ENCODE measurements around the gene DYNC1H1. TPM values are rescaled to one million over a fixed set of nuclear protein-coding genes. Genes with fewer than 3 reads are reported as not detected.

The DYNC1H1 gene
- total and polyA plus RNA-seq, 10 donors, result 65.9 to 446 (median 351) TPM

- DNase-seq, result peak; percentile 61
- no peak overlapping the region for H3K4me3 ChIP-seq
- no peaks in the 10 kb centered on the region for H3K27me3 ChIP-seq (replicated peaks in 1 of 7)
- TF ChIP-seq, protein P1, sequence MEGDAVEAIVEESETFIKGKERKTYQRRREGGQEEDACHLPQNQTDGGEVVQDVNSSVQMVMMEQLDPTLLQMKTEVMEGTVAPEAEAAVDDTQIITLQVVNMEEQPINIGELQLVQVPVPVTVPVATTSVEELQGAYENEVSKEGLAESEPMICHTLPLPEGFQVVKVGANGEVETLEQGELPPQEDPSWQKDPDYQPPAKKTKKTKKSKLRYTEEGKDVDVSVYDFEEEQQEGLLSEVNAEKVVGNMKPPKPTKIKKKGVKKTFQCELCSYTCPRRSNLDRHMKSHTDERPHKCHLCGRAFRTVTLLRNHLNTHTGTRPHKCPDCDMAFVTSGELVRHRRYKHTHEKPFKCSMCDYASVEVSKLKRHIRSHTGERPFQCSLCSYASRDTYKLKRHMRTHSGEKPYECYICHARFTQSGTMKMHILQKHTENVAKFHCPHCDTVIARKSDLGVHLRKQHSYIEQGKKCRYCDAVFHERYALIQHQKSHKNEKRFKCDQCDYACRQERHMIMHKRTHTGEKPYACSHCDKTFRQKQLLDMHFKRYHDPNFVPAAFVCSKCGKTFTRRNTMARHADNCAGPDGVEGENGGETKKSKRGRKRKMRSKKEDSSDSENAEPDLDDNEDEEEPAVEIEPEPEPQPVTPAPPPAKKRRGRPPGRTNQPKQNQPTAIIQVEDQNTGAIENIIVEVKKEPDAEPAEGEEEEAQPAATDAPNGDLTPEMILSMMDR (IDR thresholded peaks at IDR 0.05 in 8 of 11, conservative IDR thresholded peaks at IDR 0.05 in 3 of 11), result no peak
- peak in 1 of 3 donors; percentile 32 for TF ChIP-seq POLR2AphosphoS5 (IDR thresholded peaks at IDR 0.05)
- no peaks in the 10 kb centered on the region for H3K9me3 ChIP-seq
- 87 to 94% (median 90%) methylated on average over 24 of the region's 24 CpGs for WGBS, 5 donors
- peaks cover 0 to 12% (median 2%) of the 10 kb centered on the region in 6 donors for H3K4me1 ChIP-seq
- H3K27ac ChIP-seq, result peak overlapping the region in 7 of 8 donors; percentile 0 to 63 (median 35)
- H3K36me3 ChIP-seq, result peaks cover 2 to 59% (median 23%) of the 10 kb centered on the region in 6 donors
- intact Hi-C loops (cut with DNase I; ENCODE audit: low total_unique reads), result no loop called here
Observed at GRCh38 chr14:101928415-101928841, 35.9 kb upstream of the DYNC1H1 start.

- no peak overlapping the region for H3K27ac ChIP-seq
- no peaks in the 10 kb centered on the region for H3K27me3 ChIP-seq (replicated peaks in 1 of 7)
- H3K4me1 ChIP-seq, result peaks cover 0 to 12% (median 2%) of the 10 kb centered on the region in 6 donors
- WGBS, 5 donors, result 93 to 98% (median 97%) methylated on average over 10 of the region's 10 CpGs
- H3K9me3 ChIP-seq, result no peaks in the 10 kb centered on the region
- intact Hi-C loops (cut with DNase I; ENCODE audit: low total_unique reads), result no loop called here
- H3K4me3 ChIP-seq, result no peak overlapping the region
- no peak for DNase-seq
- TF ChIP-seq POLR2AphosphoS5 (IDR thresholded peaks at IDR 0.05) (peak; percentile 40 to 66 (median 51)), POLR2A (IDR thresholded peaks at IDR 0.05) (no peak)
- H3K36me3 ChIP-seq, result peaks cover 2 to 53% (median 23%) of the 10 kb centered on the region in 6 donors
Observed at GRCh38 chr14:101929096-101929495, 35.3 kb upstream of the DYNC1H1 start.

DNA sequence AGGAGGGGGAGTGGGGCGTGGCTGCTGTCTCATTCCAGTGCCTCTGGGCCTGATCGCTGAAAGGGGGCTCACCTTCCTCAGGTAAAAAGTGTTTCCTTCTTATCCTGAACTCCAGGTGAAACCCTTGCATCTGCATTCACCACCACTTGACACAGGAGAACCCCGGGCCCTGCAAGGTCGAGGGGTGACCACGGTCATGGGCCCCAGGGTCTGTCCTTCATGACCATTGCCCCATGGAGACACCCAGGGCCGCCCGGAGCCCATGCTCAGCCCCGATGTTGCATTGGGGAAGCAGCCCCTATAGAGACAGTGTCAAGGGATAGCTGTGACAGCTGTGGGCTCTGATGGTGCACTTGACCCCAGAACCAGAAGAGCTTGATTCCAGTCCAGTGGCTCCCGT is 34.4 kb upstream of the DYNC1H1 start:
- DNase-seq, result peak; percentile 62
- no peak overlapping the region for H3K4me3 ChIP-seq
- TF ChIP-seq POLR2A (IDR thresholded peaks at IDR 0.05), result no peak
- TF ChIP-seq POLR2AphosphoS5 (IDR thresholded peaks at IDR 0.05), result peak in 1 of 3 donors; percentile 44
- H3K27ac ChIP-seq, result no peak overlapping the region
- H3K36me3 ChIP-seq, result peaks cover 2 to 46% (median 19%) of the 10 kb centered on the region in 6 donors
- no peaks in the 10 kb centered on the region for H3K9me3 ChIP-seq
- intact Hi-C loops (cut with DNase I; ENCODE audit: low total_unique reads), result no loop called here
- H3K4me1 ChIP-seq, result peaks cover 0 to 12% (median 2%) of the 10 kb centered on the region in 6 donors
- no peaks in the 10 kb centered on the region for H3K27me3 ChIP-seq (replicated peaks in 1 of 7)
- WGBS, 5 donors, result 87 to 95% (median 90%) methylated on average over 7 to 9 of the region's 9 CpGs

- intact Hi-C loops (cut with DNase I; ENCODE audit: low total_unique reads), result no loop called here
- H3K9me3 ChIP-seq, result no peaks in the 10 kb centered on the region
- H3K27ac ChIP-seq, result no peak overlapping the region
- TF ChIP-seq POLR2A (IDR thresholded peaks at IDR 0.05) (no peak), POLR2AphosphoS5 (IDR thresholded peaks at IDR 0.05) (no peak)
- TF ChIP-seq, protein P1 (IDR thresholded peaks at IDR 0.05 in 8 of 11, conservative IDR thresholded peaks at IDR 0.05 in 3 of 11), result no peak
- no peak overlapping the region for H3K4me3 ChIP-seq
- WGBS, 5 donors, result 66 to 79% (median 78%) methylated on average over 6 to 7 of the region's 7 CpGs
- no peak for DNase-seq
- peaks cover 0 to 7% (median under 1%) of the 10 kb centered on the region in 6 donors for H3K4me1 ChIP-seq
- H3K36me3 ChIP-seq, result peaks cover 0 to 19% (median 10%) of the 10 kb centered on the region in 6 donors
- peaks cover 0 to 2% (median 0%) of the 10 kb centered on the region in 7 donors for H3K27me3 ChIP-seq (replicated peaks in 1 of 7)
Observed at GRCh38 chr14:101932673-101933072, 31.7 kb upstream of the DYNC1H1 start.

DNA sequence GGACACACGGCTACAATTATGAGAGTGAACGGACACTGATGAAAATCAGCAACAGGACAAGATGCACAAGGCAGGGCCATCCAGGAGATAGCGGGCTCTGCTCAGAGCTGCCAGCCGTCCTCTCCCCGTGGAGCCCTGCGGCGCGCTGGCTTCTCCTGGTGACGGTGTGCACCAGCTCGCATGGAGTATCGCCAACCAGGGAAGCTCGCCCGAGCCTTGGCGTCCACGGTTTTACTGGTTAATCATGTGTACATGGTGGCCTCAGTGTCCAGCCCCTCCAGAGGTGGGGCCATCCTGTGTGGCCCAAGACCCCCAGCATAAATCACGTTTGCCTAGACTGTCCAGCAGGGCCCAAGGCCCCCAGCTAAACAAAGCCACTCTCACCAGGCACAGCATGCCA is 31.2 kb upstream of the DYNC1H1 start:
- Histone ChIP-seq H3K9me3 (no peaks in the 10 kb centered on the region), H3K4me3 (no peak overlapping the region), H3K4me1 (peaks cover 0 to 3% (median 0%) of the 10 kb centered on the region in 6 donors), H3K36me3 (peaks cover 0 to 13% (median 9%) of the 10 kb centered on the region in 6 donors), H3K27ac (no peak overlapping the region), H3K27me3 (replicated peaks in 1 of 7) (peaks cover 0 to 7% (median 0%) of the 10 kb centered on the region in 7 donors)
- intact Hi-C loops (cut with DNase I; ENCODE audit: low total_unique reads), result no loop called here
- TF ChIP-seq POLR2A (IDR thresholded peaks at IDR 0.05) (no peak), POLR2AphosphoS5 (IDR thresholded peaks at IDR 0.05) (peak in 2 of 3 donors; percentile 27 to 62)
- 81 to 92% (median 87%) methylated on average over 6 to 16 of the region's 16 CpGs for WGBS, 5 donors
- DNase-seq, result peak; percentile 68

All from spleen (tissue), 11 donors.